Keratinocyte (primary cell): Measurements from ENCODE around the gene SIPA1L3. TPM values are rescaled to one million over a fixed set of nuclear protein-coding genes. Genes with fewer than 3 reads are reported as not detected.

Experiments
- DNase-seq: peaks from one replicate; pipeline ENCODE4 v3.0.0-alpha.2; 2011; ENCODE audit warnings: low read depth, missing footprints, low spot score
- FAIRE-seq: peaks from 2 replicates; lab custom pipeline; 2011; peaks lifted over from hg19 to GRCh38; lab: Jason Lieb, UNC
- H2AFZ ChIP-seq: 2 replicates; pipeline ENCODE4 v1.6.0; 2012; ENCODE audit warnings: low read length, control low read depth, inconsistent platforms; ENCODE audit not compliant: control insufficient read depth
- H3K27ac ChIP-seq: 2 replicates; pipeline ENCODE4 v1.5.1; 2011; ENCODE audit warnings: low read length; ENCODE audit not compliant: control insufficient read depth, insufficient read depth
- H3K27me3 ChIP-seq: 3 replicates; pipeline ENCODE4 v1.6.0; 2011; ENCODE audit warnings: low read length; ENCODE audit not compliant: control insufficient read depth, insufficient read depth; ENCODE audit errors: extremely low read depth
- H3K36me3 ChIP-seq, 2 experiments: 2 replicates in 1 of 2; 3 replicates in 1 of 2; pipeline ENCODE4 v1.5.1; 2011; ENCODE audit warnings: low read length in 2 of 2, mild to moderate bottlenecking in 1 of 2; ENCODE audit not compliant: control insufficient read depth in 2 of 2, insufficient read depth in 2 of 2; ENCODE audit errors: extremely low read depth in 1 of 2
- H3K4me1 ChIP-seq: 3 replicates; pipeline ENCODE4 v1.5.1; 2011; ENCODE audit warnings: low read length; ENCODE audit not compliant: control insufficient read depth, insufficient read depth; ENCODE audit errors: extremely low read depth
- H3K4me2 ChIP-seq: 3 replicates; pipeline ENCODE4 v1.6.0; 2011; ENCODE audit warnings: low read depth, low read length; ENCODE audit not compliant: control insufficient read depth, insufficient read depth; ENCODE audit errors: extremely low read depth
- H3K4me3 ChIP-seq, 3 experiments: fragments of 200-600 bp in 1 of 3; sonication (generic) in 1 of 3; 2 replicates in 2 of 3; 3 replicates in 1 of 3; pipeline ENCODE4 v1.5.1; 2011 to 2016; ENCODE audit warnings: low read length in 3 of 3, mild to moderate bottlenecking in 3 of 3, control low read depth in 2 of 3, inconsistent platforms in 1 of 3, low read depth in 1 of 3, mixed read lengths in 1 of 3, mixed run types in 1 of 3, moderate library complexity in 1 of 3; ENCODE audit not compliant: control insufficient read depth in 2 of 3, insufficient read depth in 2 of 3; ENCODE audit errors: extremely low read depth in 1 of 3
- H3K79me2 ChIP-seq: 2 replicates; pipeline ENCODE4 v1.6.0; 2012; ENCODE audit warnings: low read length; ENCODE audit not compliant: control insufficient read depth, insufficient read depth
- H3K9ac ChIP-seq: 3 replicates; pipeline ENCODE4 v1.6.0; 2011; ENCODE audit warnings: low read length; ENCODE audit not compliant: control insufficient read depth, insufficient read depth; ENCODE audit errors: extremely low read depth
- H3K9me1 ChIP-seq: 3 replicates; pipeline ENCODE4 v1.6.0; 2011; ENCODE audit warnings: low read length; ENCODE audit not compliant: control insufficient read depth, insufficient read depth; ENCODE audit errors: extremely low read depth
- H3K9me3 ChIP-seq: 2 replicates; pipeline ENCODE4 v1.5.1; 2012; ENCODE audit warnings: low read depth, low read length; ENCODE audit not compliant: control insufficient read depth
- H4K20me1 ChIP-seq: 3 replicates; pipeline ENCODE4 v1.6.0; 2011; ENCODE audit warnings: low read length; ENCODE audit not compliant: control insufficient read depth, insufficient read depth; ENCODE audit errors: extremely low read depth
- CTCF ChIP-seq, 3 experiments: IDR thresholded peaks in 1 of 3; conservative IDR thresholded peaks in 1 of 3; optimal IDR thresholded peaks in 1 of 3; 2 replicates in 2 of 3; 3 replicates in 1 of 3; pipeline versions ENCODE3 to v1.5.1; 2011; ENCODE audit warnings: low read length in 3 of 3, mild to moderate bottlenecking in 3 of 3, moderate library complexity in 2 of 3, control low read depth in 1 of 3, inconsistent platforms in 1 of 3; ENCODE audit not compliant: insufficient read depth in 2 of 3; ENCODE audit errors: extremely low read depth in 1 of 3
- EZH2 ChIP-seq: IDR thresholded peaks from one replicate; pipeline ENCODE4 v1.6.1; 2012; ENCODE audit warnings: inconsistent platforms, mild to moderate bottlenecking, low read length, moderate library complexity
- dilution Hi-C: fragments of 300-500 bp; cut with MboI; formaldehyde crosslinking; loops from one replicate; pipeline ENCODE4 v1.7.0; 2020; ENCODE audit warnings: low sequenced_read_pairs; ENCODE audit not compliant: extremely low pct_ligation_motif_present
- polyA plus RNA-seq, 5 experiments: library from polyadenylated mRNA; depleted of rRNA in 3 of 5; stranded (reverse) in 3 of 5; stranded (forward) in 1 of 5; unstranded in 1 of 5; fragments of >200 nt; gene quantifications; 1 replicate in 1 of 5; 2 replicates in 3 of 5; 3 replicates in 1 of 5; pipeline versions ENCODE4 v1.2.1 to v1.2.3, GENCODE V29; 2011 to 2012; ENCODE audit warnings: missing spikeins in 2 of 5, low read depth in 1 of 5, low replicate concordance in 1 of 5

SIPA1L3 gene
- polyA plus RNA-seq, 1 donor (not counting 4 experiments of a cell fraction or from before 2014, with no cell fraction given), result 8.0 TPM

- Histone ChIP-seq H3K79me2 (no peaks in the 10 kb centered on the region), H3K4me2 (peak overlapping the region; percentile 83), H4K20me1 (no peaks in the 10 kb centered on the region), H3K9me1 (peaks cover 5% of the 10 kb centered on the region), H3K9me3 (no peaks in the 10 kb centered on the region), H3K27ac (peak overlapping the region; percentile 57), H3K4me3 (peak overlapping the region in 2 of 3 experiments; percentile 22 to 41), H3K27me3 (no peaks in the 10 kb centered on the region), H3K36me3 (peaks cover 0 to 8% of the 10 kb centered on the region in 2 experiments), H3K4me1 (peaks cover 15% of the 10 kb centered on the region), H3K9ac (peak overlapping the region; percentile 37), H2AFZ (peak overlapping the region; percentile 66)
- FAIRE-seq, result peak; percentile 84
- dilution Hi-C loops, result no loop called here
- TF ChIP-seq EZH2 (no peak), CTCF (optimal IDR thresholded peaks at IDR 0.05 in 1 of 3, IDR thresholded peaks at IDR 0.05 in 1 of 3, conservative IDR thresholded peaks at IDR 0.05 in 1 of 3; ENCODE audit: extremely low read depth in 1 of 3, insufficient read depth in 2 of 3, low read length in 3 of 3) (no peak)
- DNase-seq, result peak; percentile 45
These were observed 228.4 kb downstream of the SIPA1L3 start for GRCh38 chr19:38135150-38135998.

- H3K9ac ChIP-seq, result no peak overlapping the region
- H4K20me1 ChIP-seq, result no peaks in the 10 kb centered on the region
- dilution Hi-C loops, result no loop called here
- no peak overlapping the region for H2AFZ ChIP-seq
- H3K4me3 ChIP-seq, result no peak overlapping the region
- peaks cover 15% of the 10 kb centered on the region for H3K4me1 ChIP-seq
- DNase-seq, result no peak
- no peaks in the 10 kb centered on the region for H3K79me2 ChIP-seq
- H3K9me3 ChIP-seq, result no peaks in the 10 kb centered on the region
- H3K27me3 ChIP-seq, result no peaks in the 10 kb centered on the region
- no peak overlapping the region for H3K27ac ChIP-seq
- H3K4me2 ChIP-seq, result no peak overlapping the region
- FAIRE-seq, result no peak
- peaks cover 5% of the 10 kb centered on the region for H3K9me1 ChIP-seq
- TF ChIP-seq CTCF (optimal IDR thresholded peaks at IDR 0.05 in 1 of 3, IDR thresholded peaks at IDR 0.05 in 1 of 3, conservative IDR thresholded peaks at IDR 0.05 in 1 of 3; ENCODE audit: extremely low read depth in 1 of 3, insufficient read depth in 2 of 3, low read length in 3 of 3) (no peak), EZH2 (no peak)
- H3K36me3 ChIP-seq, result peaks cover 3% of the 10 kb centered on the region in 2 experiments
These were observed 232.1 kb downstream of the SIPA1L3 start for GRCh38 chr19:38139122-38139521.
